Stimulated activated CD8-positive, alpha-beta memory T cell treated with anti-CD3 and anti-CD28 coated beads, Interleukin-2, amount 100 ng/mL, for 48 hours (primary cell): ENCODE measurements around the gene ULK2.
"Not testable (repeated sequence)": the region's sequence is repeated elsewhere in the genome, so short reads cannot be mapped to it uniquely, and the experiment has no call there.

Experiments
- DNase-seq, 2 donors: peaks; one replicate each; pipeline ENCODE4 v3.0.0-alpha.2; 2020; ENCODE audit warnings: low read depth in 2 of 2

Gene ULK2

GRCh38 chr17:19766421-19767270, 101.1 kb downstream of the ULK2 start:
- DNase-seq, result peak; percentile 69 to 71

GRCh38 chr17:19766016-19766415, 101.7 kb downstream of the ULK2 start:
- no peak for DNase-seq

- DNase-seq, result not testable (repeated sequence)
Observed at GRCh38 chr17:19763991-19764390, 103.7 kb downstream of the ULK2 start.

GRCh38 chr17:19763416-19763815, 104.3 kb downstream of the ULK2 start:
- DNase-seq, result no peak

GRCh38 chr17:19762515-19762961, 105.2 kb downstream of the ULK2 start:
- DNase-seq, result peak; percentile 36 to 64

- no peak for DNase-seq
Observed at GRCh38 chr17:19760746-19761145, 107.0 kb downstream of the ULK2 start.

- DNase-seq, result no peak
Observed at GRCh38 chr17:19759568-19760549, 107.9 kb downstream of the ULK2 start.

GRCh38 chr17:19757536-19758180, 110.1 kb downstream of the ULK2 start:
- no peak for DNase-seq

GRCh38 chr17:19756546-19756945, 111.2 kb downstream of the ULK2 start:
- no peak for DNase-seq

GRCh38 chr17:19755821-19756510, 111.8 kb downstream of the ULK2 start:
- no peak for DNase-seq

- no peak for DNase-seq
Observed at GRCh38 chr17:19755392-19755791, 112.3 kb downstream of the ULK2 start.

- DNase-seq, result no peak
Observed at GRCh38 chr17:19753661-19754463, 113.9 kb downstream of the ULK2 start.

GRCh38 chr17:19753051-19753509, 114.7 kb downstream of the ULK2 start:
- no peak for DNase-seq

- no peak for DNase-seq
Observed at GRCh38 chr17:19752216-19753050, 115.3 kb downstream of the ULK2 start.

- DNase-seq, result no peak
Observed at GRCh38 chr17:19750835-19751234, 116.9 kb downstream of the ULK2 start.

GRCh38 chr17:19750020-19750572, 117.6 kb downstream of the ULK2 start:
- no peak for DNase-seq

GRCh38 chr17:19748807-19749193, 118.9 kb downstream of the ULK2 start:
- DNase-seq, result no peak

GRCh38 chr17:19747829-19748806, 119.6 kb downstream of the ULK2 start, which contains the start of gene ALDH3A1:
TSS of gene ALDH3A1 (minus strand) at chr17:19748298. CDS start at chr17:19745129, 3,169 bp downstream.
- DNase-seq, result no peak
